Endothelial cell (in vitro differentiated cells): ENCODE data around the gene ARMC2. TPM values are rescaled to one million over a fixed set of nuclear protein-coding genes. Genes with fewer than 3 reads are reported as not detected.
"Not testable (repeated sequence)": the region's sequence is repeated elsewhere in the genome, so short reads cannot be mapped to it uniquely, and the experiment has no call there.

Experiments used
- DNase-seq: peaks from one replicate; pipeline ENCODE4 v3.0.0; 2021; ENCODE audit warnings: low spot score
- H3K27ac Mint-ChIP-seq: one replicate; pipeline ENCODE4 v1.8.0; 2021; ENCODE audit warnings: mixed read lengths, inconsistent platforms; ENCODE audit not compliant: unreplicated experiment
- H3K27me3 Mint-ChIP-seq: one replicate; pipeline ENCODE4 v1.8.0; 2021; ENCODE audit warnings: mild to moderate bottlenecking, moderate library complexity, mixed read lengths, inconsistent platforms; ENCODE audit not compliant: unreplicated experiment
- H3K36me3 Mint-ChIP-seq: one replicate; pipeline ENCODE4 v1.8.0; 2021; ENCODE audit warnings: mild to moderate bottlenecking, low read depth, mixed read lengths, inconsistent platforms; ENCODE audit not compliant: unreplicated experiment
- H3K4me1 Mint-ChIP-seq: one replicate; pipeline ENCODE4 v1.8.0; 2021; ENCODE audit warnings: mild to moderate bottlenecking, mixed read lengths, inconsistent platforms; ENCODE audit not compliant: unreplicated experiment
- H3K4me3 Mint-ChIP-seq: one replicate; pipeline ENCODE4 v1.8.0; 2021; ENCODE audit warnings: mild to moderate bottlenecking, mixed read lengths, inconsistent platforms; ENCODE audit not compliant: unreplicated experiment
- H3K9me3 Mint-ChIP-seq: one replicate; pipeline ENCODE4 v1.8.0; 2021; ENCODE audit warnings: mixed read lengths, inconsistent platforms; ENCODE audit not compliant: unreplicated experiment
- total RNA-seq: library from RNA; stranded (reverse); fragmentation: NEBNext Ultra II Directional; extraction: Animal tissue kit (Norgen Biotek cat#: 25700); gene quantifications from one replicate; pipeline ENCODE4 v1.2.1, GENCODE V29; 2021; ENCODE audit not compliant: unreplicated experiment
- TF ChIP-seq, protein P1 (sequence below): fragments of 200-600 bp; sonication (generic); IDR thresholded peaks from one replicate; pipeline ENCODE4 v1.5.0; 2021; ENCODE audit warnings: antibody characterized with exemption; ENCODE audit not compliant: unreplicated experiment

Gene ARMC2
- total RNA-seq, 1 donor from 2014 or later: 6.3 TPM

DNA sequence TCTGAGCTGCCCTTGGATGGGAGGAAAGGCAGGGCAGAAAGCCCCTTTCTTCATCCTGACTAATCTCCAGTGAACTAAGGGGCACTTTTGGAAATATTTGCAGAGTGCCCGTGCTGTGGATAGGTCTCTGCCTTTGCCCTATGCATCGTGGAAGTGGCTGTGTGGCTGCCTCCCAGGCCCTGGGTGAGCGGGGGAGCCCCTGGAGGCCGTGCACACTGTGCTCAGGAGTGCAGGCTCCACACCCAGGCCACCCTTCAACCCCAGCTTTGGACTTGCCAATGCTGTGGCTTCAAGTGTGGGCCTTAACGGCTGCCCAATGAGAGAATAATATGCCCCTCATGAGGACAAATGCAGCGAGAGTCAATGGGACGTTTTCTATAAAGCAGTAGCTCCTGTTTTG is 36.7 kb upstream of the ARMC2 start:
- H3K4me3 Mint-ChIP-seq: no peak overlapping the region
- H3K27me3 Mint-ChIP-seq: peaks cover 4% of the 10 kb centered on the region
- DNase-seq: no peak
- H3K9me3 Mint-ChIP-seq: no peaks in the 10 kb centered on the region
- no peaks in the 10 kb centered on the region for H3K36me3 Mint-ChIP-seq
- TF ChIP-seq, protein P1, sequence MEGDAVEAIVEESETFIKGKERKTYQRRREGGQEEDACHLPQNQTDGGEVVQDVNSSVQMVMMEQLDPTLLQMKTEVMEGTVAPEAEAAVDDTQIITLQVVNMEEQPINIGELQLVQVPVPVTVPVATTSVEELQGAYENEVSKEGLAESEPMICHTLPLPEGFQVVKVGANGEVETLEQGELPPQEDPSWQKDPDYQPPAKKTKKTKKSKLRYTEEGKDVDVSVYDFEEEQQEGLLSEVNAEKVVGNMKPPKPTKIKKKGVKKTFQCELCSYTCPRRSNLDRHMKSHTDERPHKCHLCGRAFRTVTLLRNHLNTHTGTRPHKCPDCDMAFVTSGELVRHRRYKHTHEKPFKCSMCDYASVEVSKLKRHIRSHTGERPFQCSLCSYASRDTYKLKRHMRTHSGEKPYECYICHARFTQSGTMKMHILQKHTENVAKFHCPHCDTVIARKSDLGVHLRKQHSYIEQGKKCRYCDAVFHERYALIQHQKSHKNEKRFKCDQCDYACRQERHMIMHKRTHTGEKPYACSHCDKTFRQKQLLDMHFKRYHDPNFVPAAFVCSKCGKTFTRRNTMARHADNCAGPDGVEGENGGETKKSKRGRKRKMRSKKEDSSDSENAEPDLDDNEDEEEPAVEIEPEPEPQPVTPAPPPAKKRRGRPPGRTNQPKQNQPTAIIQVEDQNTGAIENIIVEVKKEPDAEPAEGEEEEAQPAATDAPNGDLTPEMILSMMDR: no peak
- no peak overlapping the region for H3K27ac Mint-ChIP-seq
- H3K4me1 Mint-ChIP-seq: peaks cover 9% of the 10 kb centered on the region

DNA sequence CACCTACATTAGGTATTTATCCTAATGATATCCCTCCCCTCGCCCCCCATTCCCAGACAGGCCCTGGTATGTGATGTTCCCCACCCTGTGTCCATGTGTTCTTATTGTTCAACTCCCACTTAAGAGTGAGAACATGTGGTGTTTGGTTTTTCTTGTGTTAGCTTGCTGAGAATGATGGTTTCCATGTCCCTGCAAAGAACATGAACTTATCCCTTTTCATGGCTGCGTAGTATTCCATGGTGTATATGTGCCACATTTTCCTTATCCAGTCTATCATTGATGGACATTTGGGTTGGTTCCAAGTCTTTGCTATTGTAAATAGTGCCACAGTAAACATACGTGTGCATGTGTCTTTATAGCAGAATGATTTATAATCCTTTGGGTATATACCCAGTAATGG is 35.0 kb upstream of the ARMC2 start:
- not testable (repeated sequence) for H3K4me3 Mint-ChIP-seq, H3K27ac Mint-ChIP-seq, H3K9me3 Mint-ChIP-seq, H3K4me1 Mint-ChIP-seq, H3K27me3 Mint-ChIP-seq, H3K36me3 Mint-ChIP-seq, DNase-seq

DNA sequence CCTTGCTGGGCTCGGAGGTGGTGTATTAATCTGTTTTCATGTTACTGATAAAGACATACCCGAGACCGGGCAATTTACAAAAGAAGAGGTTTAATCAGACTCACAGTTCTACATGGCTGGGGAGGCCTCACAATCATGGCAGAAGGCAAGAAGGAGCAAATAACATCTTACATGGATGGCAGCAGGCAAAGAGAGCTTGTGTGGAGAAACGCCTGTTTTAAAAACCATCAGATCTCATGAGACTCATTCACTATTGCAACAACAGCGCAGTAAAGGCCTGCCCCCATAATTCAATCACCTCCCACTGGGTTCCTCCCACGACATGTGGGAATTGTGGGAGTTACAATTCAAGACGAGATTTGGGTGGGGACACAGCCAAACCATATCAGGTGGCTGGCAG is 30.9 kb upstream of the ARMC2 start:
- not testable (repeated sequence) for H3K4me1 Mint-ChIP-seq, H3K9me3 Mint-ChIP-seq, DNase-seq, H3K36me3 Mint-ChIP-seq, H3K27me3 Mint-ChIP-seq, H3K4me3 Mint-ChIP-seq, H3K27ac Mint-ChIP-seq

DNA sequence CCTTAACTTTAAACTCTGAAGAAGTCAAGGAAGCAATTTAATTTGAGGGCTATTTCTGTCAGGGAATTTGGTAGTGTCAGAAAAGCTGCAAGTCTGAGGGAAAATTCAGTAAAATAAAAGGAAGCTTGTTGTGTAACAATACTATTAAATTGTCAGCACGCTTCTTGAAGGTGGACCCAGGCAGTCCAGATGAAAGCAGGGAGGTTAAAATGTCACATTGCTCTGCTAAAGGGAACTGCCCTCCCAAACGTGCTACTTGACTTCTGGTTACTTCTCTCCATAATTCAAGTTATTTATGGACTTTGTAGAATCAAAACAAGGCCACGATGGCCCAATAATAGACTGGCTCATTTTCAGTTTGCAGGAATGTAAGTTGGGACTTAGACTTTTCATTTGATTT is 28.2 kb upstream of the ARMC2 start:
- H3K4me3 Mint-ChIP-seq: no peak overlapping the region
- DNase-seq: no peak
- H3K9me3 Mint-ChIP-seq: no peaks in the 10 kb centered on the region
- H3K36me3 Mint-ChIP-seq: no peaks in the 10 kb centered on the region
- no peaks in the 10 kb centered on the region for H3K27me3 Mint-ChIP-seq
- TF ChIP-seq, protein P1: no peak
- no peak overlapping the region for H3K27ac Mint-ChIP-seq
- H3K4me1 Mint-ChIP-seq: no peaks in the 10 kb centered on the region

DNA sequence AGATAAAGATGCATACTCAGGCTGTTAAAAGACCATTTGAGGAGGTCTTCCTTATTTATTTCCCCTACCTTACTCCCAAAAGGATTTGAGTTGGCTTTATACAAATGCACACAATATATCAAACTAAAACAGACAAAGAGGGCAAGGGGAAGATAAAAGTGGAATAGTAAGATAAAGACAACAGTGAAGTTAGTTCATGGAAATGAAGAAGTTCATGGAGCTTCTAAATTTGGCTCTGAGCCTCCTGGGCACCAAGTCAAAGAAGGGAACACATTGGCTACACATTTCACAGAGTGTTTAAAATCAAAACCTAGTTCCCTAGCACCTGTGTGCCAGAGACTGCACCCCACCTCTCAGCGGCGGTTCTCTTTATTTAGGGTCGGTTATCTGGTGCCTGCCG is 25.8 kb upstream of the ARMC2 start:
- peaks cover 3% of the 10 kb centered on the region for H3K36me3 Mint-ChIP-seq
- no peak overlapping the region for H3K4me3 Mint-ChIP-seq

DNA sequence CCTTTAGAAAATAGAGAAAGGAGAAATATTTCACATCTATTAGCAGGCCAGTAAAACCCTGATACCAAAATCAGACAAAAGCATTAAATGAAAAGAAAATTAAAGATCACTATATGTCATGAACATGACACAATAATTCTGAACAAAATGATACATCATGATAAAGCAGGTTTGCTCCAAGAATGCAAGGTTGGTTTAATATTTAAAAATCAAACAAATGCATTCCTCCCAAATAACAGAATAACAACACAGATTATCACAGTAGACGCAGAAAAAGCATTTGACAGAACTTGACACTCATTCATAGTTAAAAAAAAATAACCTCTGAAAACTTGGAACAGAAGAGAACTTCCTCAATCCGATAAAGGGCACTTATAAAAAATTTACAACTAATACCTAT is 22.9 kb upstream of the ARMC2 start:
- no peak overlapping the region for H3K27ac Mint-ChIP-seq
- H3K4me3 Mint-ChIP-seq: no peak overlapping the region
- H3K36me3 Mint-ChIP-seq: peaks cover 3% of the 10 kb centered on the region
- no peaks in the 10 kb centered on the region for H3K9me3 Mint-ChIP-seq
- no peak for DNase-seq
- H3K27me3 Mint-ChIP-seq: no peaks in the 10 kb centered on the region
- no peaks in the 10 kb centered on the region for H3K4me1 Mint-ChIP-seq
- TF ChIP-seq, protein P1: no peak

More for the DNA sequence above, 25.8 kb upstream of the ARMC2 start:
- no peak for DNase-seq
- H3K27me3 Mint-ChIP-seq: no peaks in the 10 kb centered on the region
- H3K9me3 Mint-ChIP-seq: no peaks in the 10 kb centered on the region
- TF ChIP-seq, protein P1: no peak
- no peak overlapping the region for H3K27ac Mint-ChIP-seq
- H3K4me1 Mint-ChIP-seq: no peaks in the 10 kb centered on the region
